ENCODE measurements around the gene POU6F1.

POU6F1 gene

GRCh38 chr12:51192284-51192671 lies 25.6 kb downstream of the POU6F1 start:
- H3K4me1 ChIP-seq (ENCODE audit: control extremely low read depth in 1 of 4, control insufficient read depth in 4 of 4, insufficient read depth in 4 of 4, low read length in 3 of 4): peaks cover 0 to 2% (median 1%) of the 10 kb centered on the region in 4 experiments
- no peak overlapping the region for H3K4me3 ChIP-seq (ENCODE audit: control insufficient read depth in 1 of 7, extremely low read depth in 1 of 7, insufficient read depth in 4 of 7, low read depth in 2 of 7, low read length in 6 of 7)
- ChIA-PET CTCF (no interaction called here), POLR2A (no interaction called here)
- DNase-seq: no peak
- no peaks in the 10 kb centered on the region for H3K27me3 ChIP-seq (replicated peaks in 2 of 5; ENCODE audit: control insufficient read depth in 4 of 5, insufficient read depth in 5 of 5, low read length in 4 of 5)
- H3K9me3 ChIP-seq (ENCODE audit: control extremely low read depth in 1 of 5, control insufficient read depth in 4 of 5, insufficient read depth in 2 of 5, low read depth in 1 of 5, low read length in 4 of 5): no peaks in the 10 kb centered on the region
- WGBS (ENCODE audit: insufficient coverage): 93% methylated on average over 5 of the region's 5 CpGs
- H3K27ac ChIP-seq (ENCODE audit: insufficient read depth in 1 of 2, low read depth in 1 of 2, low read length in 2 of 2, poor library complexity in 1 of 2, severe bottlenecking in 2 of 2): no peak overlapping the region
- H3K36me3 ChIP-seq (ENCODE audit: control insufficient read depth in 4 of 4, insufficient read depth in 4 of 4, low read length in 3 of 4): peaks cover 0 to 3% (median 1%) of the 10 kb centered on the region in 4 experiments

- no peak for DNase-seq
- H3K27me3 ChIP-seq (replicated peaks in 2 of 5; ENCODE audit: control insufficient read depth in 4 of 5, insufficient read depth in 5 of 5, low read length in 4 of 5): no peaks in the 10 kb centered on the region
- H3K9me3 ChIP-seq (ENCODE audit: control extremely low read depth in 1 of 5, control insufficient read depth in 4 of 5, insufficient read depth in 2 of 5, low read depth in 1 of 5, low read length in 4 of 5): no peaks in the 10 kb centered on the region
- H3K27ac ChIP-seq (ENCODE audit: insufficient read depth in 1 of 2, low read depth in 1 of 2, low read length in 2 of 2, poor library complexity in 1 of 2, severe bottlenecking in 2 of 2): no peak overlapping the region
- H3K4me3 ChIP-seq (ENCODE audit: control insufficient read depth in 1 of 7, extremely low read depth in 1 of 7, insufficient read depth in 4 of 7, low read depth in 2 of 7, low read length in 6 of 7): no peak overlapping the region
- WGBS (ENCODE audit: insufficient coverage): 98% methylated on average over 9 of the region's 12 CpGs
- POLR2A ChIA-PET: no interaction called here
- CTCF ChIA-PET: no interaction called here
- H3K36me3 ChIP-seq (ENCODE audit: control insufficient read depth in 4 of 4, insufficient read depth in 4 of 4, low read length in 3 of 4): peaks cover 0 to 3% (median 1%) of the 10 kb centered on the region in 4 experiments
- peaks cover 2 to 8% (median 7%) of the 10 kb centered on the region in 4 experiments for H3K4me1 ChIP-seq (ENCODE audit: control extremely low read depth in 1 of 4, control insufficient read depth in 4 of 4, insufficient read depth in 4 of 4, low read length in 3 of 4)
These were observed 26.2 kb downstream of the POU6F1 start for GRCh38 chr12:51191516-51192283.

DNA sequence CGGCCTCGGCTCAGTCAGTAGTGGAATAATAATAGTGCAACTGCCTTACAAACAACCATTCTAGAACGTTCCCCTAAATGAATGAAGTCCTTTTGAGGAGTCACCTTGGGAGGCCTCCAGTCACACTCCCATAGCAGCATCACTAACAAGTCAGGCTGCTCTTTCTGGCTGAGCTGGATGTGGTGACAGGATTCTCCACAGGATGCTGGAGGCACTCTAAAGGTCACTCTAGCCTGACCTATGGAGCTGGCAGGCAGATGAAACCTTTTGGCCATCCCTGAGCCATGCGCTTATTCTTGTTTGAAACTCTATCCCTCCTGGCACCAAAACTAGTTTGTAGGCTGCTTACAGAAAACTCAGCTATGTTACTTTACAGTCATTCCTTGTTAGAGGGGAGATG lies 27.0 kb downstream of the POU6F1 start:
- POLR2A ChIA-PET: no interaction called here
- 100% methylated on average over 2 of the region's 4 CpGs for WGBS (ENCODE audit: insufficient coverage)

GRCh38 chr12:51189790-51190355 lies 28.0 kb downstream of the POU6F1 start:
- Histone ChIP-seq H3K4me1 (ENCODE audit: control extremely low read depth in 1 of 4, control insufficient read depth in 4 of 4, insufficient read depth in 4 of 4, low read length in 3 of 4) (peaks cover 3 to 14% (median 12%) of the 10 kb centered on the region in 4 experiments), H3K27me3 (replicated peaks in 2 of 5; ENCODE audit: control insufficient read depth in 4 of 5, insufficient read depth in 5 of 5, low read length in 4 of 5) (no peaks in the 10 kb centered on the region), H3K9me3 (ENCODE audit: control extremely low read depth in 1 of 5, control insufficient read depth in 4 of 5, insufficient read depth in 2 of 5, low read depth in 1 of 5, low read length in 4 of 5) (no peaks in the 10 kb centered on the region), H3K4me3 (ENCODE audit: control insufficient read depth in 1 of 7, extremely low read depth in 1 of 7, insufficient read depth in 4 of 7, low read depth in 2 of 7, low read length in 6 of 7) (no peak overlapping the region), H3K36me3 (ENCODE audit: control insufficient read depth in 4 of 4, insufficient read depth in 4 of 4, low read length in 3 of 4) (peaks cover 0 to 3% (median 1%) of the 10 kb centered on the region in 4 experiments), H3K27ac (ENCODE audit: insufficient read depth in 1 of 2, low read depth in 1 of 2, low read length in 2 of 2, poor library complexity in 1 of 2, severe bottlenecking in 2 of 2) (no peak overlapping the region)
- ChIA-PET POLR2A (no interaction called here), CTCF (interaction anchor here (0.8 to 1.4 kb wide), 3 partner anchors 12 to 25 kb away, joined by 3 to 4 read pairs (median 3); no protein-coding TSS in a partner anchor)
- WGBS (ENCODE audit: insufficient coverage): 97% methylated on average over 9 of the region's 14 CpGs
- DNase-seq: no peak

More for the DNA sequence above, 27.0 kb downstream of the POU6F1 start:
- Histone ChIP-seq H3K36me3 (ENCODE audit: control insufficient read depth in 4 of 4, insufficient read depth in 4 of 4, low read length in 3 of 4) (peaks cover 0 to 3% (median 1%) of the 10 kb centered on the region in 4 experiments), H3K27me3 (replicated peaks in 2 of 5; ENCODE audit: control insufficient read depth in 4 of 5, insufficient read depth in 5 of 5, low read length in 4 of 5) (no peaks in the 10 kb centered on the region), H3K27ac (ENCODE audit: insufficient read depth in 1 of 2, low read depth in 1 of 2, low read length in 2 of 2, poor library complexity in 1 of 2, severe bottlenecking in 2 of 2) (no peak overlapping the region), H3K4me1 (ENCODE audit: control extremely low read depth in 1 of 4, control insufficient read depth in 4 of 4, insufficient read depth in 4 of 4, low read length in 3 of 4) (peaks cover 3 to 14% (median 12%) of the 10 kb centered on the region in 4 experiments), H3K4me3 (ENCODE audit: control insufficient read depth in 1 of 7, extremely low read depth in 1 of 7, insufficient read depth in 4 of 7, low read depth in 2 of 7, low read length in 6 of 7) (no peak overlapping the region), H3K9me3 (ENCODE audit: control extremely low read depth in 1 of 5, control insufficient read depth in 4 of 5, insufficient read depth in 2 of 5, low read depth in 1 of 5, low read length in 4 of 5) (no peaks in the 10 kb centered on the region)
- no peak for DNase-seq
- CTCF ChIA-PET: interaction anchor here (1.4 kb wide), 1 partner anchor 24 kb away, joined by 3 read pairs; no protein-coding TSS in a partner anchor

DNA sequence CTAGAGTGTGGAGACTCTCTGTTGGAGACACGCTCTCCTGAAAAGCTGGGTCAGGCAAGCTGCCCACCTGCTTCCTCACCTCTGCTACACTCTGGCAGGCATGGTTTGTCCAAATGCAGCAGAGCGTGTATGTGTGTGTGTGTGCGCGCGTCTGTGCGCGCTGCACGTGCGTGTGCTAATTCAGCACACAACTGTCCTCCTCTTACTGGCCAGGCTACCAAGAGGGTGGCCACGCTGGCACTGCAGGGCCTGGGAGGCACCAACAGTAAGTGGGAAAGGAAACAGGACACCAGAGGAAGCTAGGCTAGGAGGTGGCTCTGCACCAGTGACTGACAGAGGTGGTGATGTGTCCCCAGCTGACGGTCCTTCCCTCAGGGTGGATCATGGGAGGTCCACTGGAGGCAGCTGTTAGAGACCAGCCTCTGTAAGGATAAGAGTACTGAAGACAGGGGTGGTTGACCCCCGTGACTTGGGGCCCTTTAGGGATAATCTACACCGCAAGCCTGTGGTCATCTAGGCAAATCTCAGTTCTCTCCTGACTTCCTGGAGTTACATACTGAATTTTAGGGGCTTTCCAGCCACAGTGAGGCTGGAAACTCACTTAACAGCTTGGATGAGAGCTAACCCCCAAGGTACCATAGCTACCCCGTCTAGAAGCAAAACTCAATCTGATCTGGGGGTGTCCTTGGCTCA lies 29.4 kb downstream of the POU6F1 start:
- no peak overlapping the region for H3K4me3 ChIP-seq (ENCODE audit: control insufficient read depth in 1 of 7, extremely low read depth in 1 of 7, insufficient read depth in 4 of 7, low read depth in 2 of 7, low read length in 6 of 7)
- H3K9me3 ChIP-seq (ENCODE audit: control extremely low read depth in 1 of 5, control insufficient read depth in 4 of 5, insufficient read depth in 2 of 5, low read depth in 1 of 5, low read length in 4 of 5): no peaks in the 10 kb centered on the region
- no peaks in the 10 kb centered on the region for H3K27me3 ChIP-seq (replicated peaks in 2 of 5; ENCODE audit: control insufficient read depth in 4 of 5, insufficient read depth in 5 of 5, low read length in 4 of 5)
- 92% methylated on average over 14 of the region's 14 CpGs for WGBS (ENCODE audit: insufficient coverage)
- CTCF ChIA-PET: interaction anchor here (1.2 kb wide), 1 partner anchor 120 kb away, joined by 3 read pairs; no protein-coding TSS in a partner anchor
- H3K4me1 ChIP-seq (ENCODE audit: control extremely low read depth in 1 of 4, control insufficient read depth in 4 of 4, insufficient read depth in 4 of 4, low read length in 3 of 4): peaks cover 3 to 14% (median 12%) of the 10 kb centered on the region in 4 experiments
- DNase-seq: no peak
- POLR2A ChIA-PET: interaction anchor here (1.3 kb wide), 1 partner anchor 16 kb away, joined by 4 read pairs; no protein-coding TSS in a partner anchor
- peaks cover 0 to 3% (median 1%) of the 10 kb centered on the region in 4 experiments for H3K36me3 ChIP-seq (ENCODE audit: control insufficient read depth in 4 of 4, insufficient read depth in 4 of 4, low read length in 3 of 4)
- no peak overlapping the region for H3K27ac ChIP-seq (ENCODE audit: insufficient read depth in 1 of 2, low read depth in 1 of 2, low read length in 2 of 2, poor library complexity in 1 of 2, severe bottlenecking in 2 of 2)

GRCh38 chr12:51187370-51187987 lies 30.4 kb downstream of the POU6F1 start:
- no peak overlapping the region for H3K4me3 ChIP-seq (ENCODE audit: control insufficient read depth in 1 of 7, extremely low read depth in 1 of 7, insufficient read depth in 4 of 7, low read depth in 2 of 7, low read length in 6 of 7)
- H3K27ac ChIP-seq (ENCODE audit: insufficient read depth in 1 of 2, low read depth in 1 of 2, low read length in 2 of 2, poor library complexity in 1 of 2, severe bottlenecking in 2 of 2): no peak overlapping the region
- H3K36me3 ChIP-seq (ENCODE audit: control insufficient read depth in 4 of 4, insufficient read depth in 4 of 4, low read length in 3 of 4): peaks cover 0 to 3% (median 1%) of the 10 kb centered on the region in 4 experiments
- 81% methylated on average over 5 of the region's 5 CpGs for WGBS (ENCODE audit: insufficient coverage)
- no peaks in the 10 kb centered on the region for H3K9me3 ChIP-seq (ENCODE audit: control extremely low read depth in 1 of 5, control insufficient read depth in 4 of 5, insufficient read depth in 2 of 5, low read depth in 1 of 5, low read length in 4 of 5)
- no peak for DNase-seq
- H3K4me1 ChIP-seq (ENCODE audit: control extremely low read depth in 1 of 4, control insufficient read depth in 4 of 4, insufficient read depth in 4 of 4, low read length in 3 of 4): peaks cover 3 to 14% (median 12%) of the 10 kb centered on the region in 4 experiments
- ChIA-PET POLR2A (interaction anchor here (0.6 to 1.3 kb wide), 2 partner anchors 17 to 52 kb away, joined by 4 to 6 read pairs; no protein-coding TSS in a partner anchor), CTCF (interaction anchor here (1.0 to 1.6 kb wide), 2 partner anchors 16 to 31 kb away, joined by 4 to 5 read pairs; partner anchors contain the start of gene POU6F1)
- H3K27me3 ChIP-seq (replicated peaks in 2 of 5; ENCODE audit: control insufficient read depth in 4 of 5, insufficient read depth in 5 of 5, low read length in 4 of 5): no peaks in the 10 kb centered on the region
